Spleen (tissue), 7 donors: ENCODE data around the gene LRP1-AS.

ENCODE experiments used
- CTCF ChIP-seq, 11 experiments: fragments of 200-600 bp in 7 of 11; fragments of 450-650 bp in 4 of 11; sonication (generic) in 4 of 11; IDR thresholded peaks in 8 of 11; conservative IDR thresholded peaks in 3 of 11; 1 replicate in 7 of 11; 2 replicates in 4 of 11; pipeline versions ENCODE4 v1.4.0 to v1.8.0; 2016 to 2021; ENCODE audit warnings: antibody characterized with exemption in 11 of 11, inconsistent platforms in 4 of 11, mild to moderate bottlenecking in 1 of 11
- POLR2A ChIP-seq, 3 donors: fragments of 450-650 bp; IDR thresholded peaks; one replicate each; pipeline ENCODE4 v1.5.1; 2017; ENCODE audit warnings: antibody characterized with exemption in 3 of 3, mild to moderate bottlenecking in 1 of 3
- donor health status: DM: no; HTN: no; CAD: no; lungs with moderate emphysema.
- donor health status: DM: no; HTN: no; CAD: no.
- donor health status: DM: no; HTN: no; CAD: no.

GRCh38 chr12:57158665-57159064, 11.2 kb upstream of the LRP1-AS start:
- TF ChIP-seq POLR2A (IDR thresholded peaks at IDR 0.05): no peak
- no peak for TF ChIP-seq CTCF (IDR thresholded peaks at IDR 0.05 in 8 of 11, conservative IDR thresholded peaks at IDR 0.05 in 3 of 11)
